ENCODE data around the gene TMEM202. TPM values are rescaled to one million over a fixed set of nuclear protein-coding genes. Genes with fewer than 3 reads are reported as not detected.

TMEM202 gene, protein sequence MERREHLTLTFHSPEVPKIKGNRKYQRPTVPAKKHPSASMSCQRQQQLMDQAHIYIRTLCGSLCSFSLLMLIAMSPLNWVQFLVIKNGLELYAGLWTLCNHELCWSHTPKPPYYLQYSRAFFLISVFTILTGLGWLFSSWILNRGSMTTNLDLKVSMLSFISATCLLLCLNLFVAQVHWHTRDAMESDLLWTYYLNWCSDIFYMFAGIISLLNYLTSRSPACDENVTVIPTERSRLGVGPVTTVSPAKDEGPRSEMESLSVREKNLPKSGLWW
- total RNA-seq: not detected
- polyA plus RNA-seq: not detected
- long read RNA-seq, donor 1: 0 reads
- long read RNA-seq, donor 2: 0 reads

DNA sequence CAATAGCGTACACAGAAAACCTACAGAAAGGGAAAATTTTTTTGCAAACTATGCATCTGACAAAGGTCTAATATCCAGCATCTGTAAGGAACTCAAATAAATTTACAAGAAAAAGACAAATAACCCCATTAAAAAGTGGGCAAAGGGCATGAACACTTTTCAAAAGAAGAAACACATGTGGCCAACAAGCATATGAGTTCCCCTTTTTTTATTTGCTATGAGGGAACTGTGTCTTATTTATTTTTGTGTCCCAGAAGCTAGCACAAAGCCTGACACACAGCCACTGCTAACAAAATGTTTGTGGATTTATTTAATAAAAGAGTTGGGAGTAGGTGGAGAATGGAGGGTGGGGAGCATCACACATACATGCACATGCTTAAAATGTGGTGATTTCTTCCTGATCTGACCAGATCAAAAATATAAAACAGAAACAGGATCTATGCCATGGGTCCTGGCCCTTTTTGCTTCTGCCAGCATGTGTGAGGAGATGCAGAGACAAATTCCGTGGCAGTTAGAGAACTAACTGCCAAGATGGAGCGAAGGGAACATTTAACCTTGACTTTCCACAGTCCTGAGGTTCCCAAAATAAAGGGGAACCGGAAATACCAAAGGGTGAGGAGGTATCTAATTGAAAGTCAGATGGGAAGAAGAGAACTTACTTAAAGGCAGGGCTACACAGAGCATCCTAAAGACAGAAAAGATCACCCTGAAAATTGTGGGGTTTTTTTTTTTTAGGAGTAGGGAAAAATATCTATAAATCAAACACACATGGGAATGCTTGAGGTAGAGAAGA is at the start of gene TMEM202:
TMEM202 (plus strand) TSS at position 510 of the 793 bp plus-strand sequence; CDS start at position 532, 22 bp downstream.
- H3K27ac ChIP-seq: no peak within 1 kb of the TSS
- intact Hi-C loops (cut with DNase I): no loop called here
- 71 to 78% (median 74%) methylated on average over 4 of the region's 4 CpGs for WGBS, 3 donors
- no peaks in the 10 kb centered on the region for H3K4me1 ChIP-seq
- peaks cover 0 to 6% (median 0%) of the 10 kb centered on the region in 3 donors for H3K27me3 ChIP-seq (ENCODE audit: insufficient read depth in 3 of 3, low read length in 2 of 3)
- ATAC-seq (no peak), DNase-seq (no peak)
- TF ChIP-seq, protein P1, sequence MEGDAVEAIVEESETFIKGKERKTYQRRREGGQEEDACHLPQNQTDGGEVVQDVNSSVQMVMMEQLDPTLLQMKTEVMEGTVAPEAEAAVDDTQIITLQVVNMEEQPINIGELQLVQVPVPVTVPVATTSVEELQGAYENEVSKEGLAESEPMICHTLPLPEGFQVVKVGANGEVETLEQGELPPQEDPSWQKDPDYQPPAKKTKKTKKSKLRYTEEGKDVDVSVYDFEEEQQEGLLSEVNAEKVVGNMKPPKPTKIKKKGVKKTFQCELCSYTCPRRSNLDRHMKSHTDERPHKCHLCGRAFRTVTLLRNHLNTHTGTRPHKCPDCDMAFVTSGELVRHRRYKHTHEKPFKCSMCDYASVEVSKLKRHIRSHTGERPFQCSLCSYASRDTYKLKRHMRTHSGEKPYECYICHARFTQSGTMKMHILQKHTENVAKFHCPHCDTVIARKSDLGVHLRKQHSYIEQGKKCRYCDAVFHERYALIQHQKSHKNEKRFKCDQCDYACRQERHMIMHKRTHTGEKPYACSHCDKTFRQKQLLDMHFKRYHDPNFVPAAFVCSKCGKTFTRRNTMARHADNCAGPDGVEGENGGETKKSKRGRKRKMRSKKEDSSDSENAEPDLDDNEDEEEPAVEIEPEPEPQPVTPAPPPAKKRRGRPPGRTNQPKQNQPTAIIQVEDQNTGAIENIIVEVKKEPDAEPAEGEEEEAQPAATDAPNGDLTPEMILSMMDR (IDR thresholded peaks at IDR 0.05): no peak
- no peaks in the 10 kb centered on the region for H3K36me3 ChIP-seq (ENCODE audit: insufficient read depth in 1 of 2, low read depth in 1 of 2)
- H3K4me3 ChIP-seq: no peak within 1 kb of the TSS
- no peaks in the 10 kb centered on the region for H3K9me3 ChIP-seq

DNA sequence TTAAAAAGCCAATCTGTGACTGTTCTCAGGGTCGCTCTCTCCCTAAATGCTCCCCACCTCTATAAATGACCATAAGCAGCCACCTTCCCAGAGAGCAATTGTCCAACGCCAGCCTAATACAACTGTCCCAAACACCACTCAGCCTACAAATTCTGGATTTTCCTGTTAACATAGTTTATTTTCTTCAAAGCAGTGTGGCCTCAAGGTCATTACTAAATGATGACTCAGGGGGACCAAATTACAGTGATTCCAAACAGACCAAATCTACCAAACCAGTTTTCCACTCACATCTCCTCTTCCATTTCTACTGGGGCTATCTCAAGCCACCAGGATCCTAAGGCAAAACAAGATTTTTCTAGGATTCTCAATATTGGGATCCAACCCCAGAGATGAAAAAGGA is 44.8 kb upstream of the TMEM202 start:
- ATAC-seq: no peak
- Histone ChIP-seq H3K4me3 (no peak overlapping the region), H3K36me3 (ENCODE audit: insufficient read depth in 1 of 2, low read depth in 1 of 2) (peaks cover 33 to 90% of the 10 kb centered on the region in 2 donors), H3K27ac (no peak overlapping the region), H3K27me3 (ENCODE audit: insufficient read depth in 3 of 3, low read length in 2 of 3) (no peaks in the 10 kb centered on the region), H3K4me1 (peaks cover 10% of the 10 kb centered on the region), H3K9me3 (no peaks in the 10 kb centered on the region)
- WGBS, 3 donors: 95 to 98% (median 98%) methylated on average over 2 of the region's 2 CpGs
- DNase-seq: no peak
- intact Hi-C loops (cut with DNase I): no loop called here
- TF ChIP-seq, protein P1 (IDR thresholded peaks at IDR 0.05): no peak

DNA sequence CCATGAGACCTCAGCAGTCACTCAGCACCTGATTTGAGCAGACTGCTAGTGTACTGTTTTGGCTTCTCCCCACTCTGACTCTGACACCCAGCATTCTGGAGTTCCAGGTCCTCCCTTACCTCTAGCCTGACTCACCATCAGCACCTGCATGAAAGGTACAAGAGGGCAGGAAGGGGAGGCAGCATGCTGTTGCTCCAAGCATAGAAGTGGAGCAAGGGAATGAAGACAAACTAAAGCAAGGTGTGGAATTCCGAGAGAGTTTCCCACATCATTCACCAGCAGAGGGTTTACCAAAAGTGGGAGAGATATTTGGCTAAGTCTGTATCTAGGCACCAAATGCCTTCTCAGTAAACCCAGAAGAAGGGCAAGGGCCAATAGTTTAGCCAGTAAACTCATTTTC is 43.6 kb upstream of the TMEM202 start:
- Histone ChIP-seq H3K36me3 (ENCODE audit: insufficient read depth in 1 of 2, low read depth in 1 of 2) (peaks cover 26 to 78% of the 10 kb centered on the region in 2 donors), H3K4me3 (no peak overlapping the region), H3K27me3 (ENCODE audit: insufficient read depth in 3 of 3, low read length in 2 of 3) (no peaks in the 10 kb centered on the region), H3K4me1 (peaks cover 20% of the 10 kb centered on the region), H3K27ac (no peak overlapping the region), H3K9me3 (no peaks in the 10 kb centered on the region)
- 79 to 100% (median 100%) methylated on average over 1 of the region's 1 CpG for WGBS, 3 donors
- intact Hi-C loops (cut with DNase I): no loop called here
- DNase-seq: no peak
- no peak for ATAC-seq
- TF ChIP-seq, protein P1 (IDR thresholded peaks at IDR 0.05): no peak

DNA sequence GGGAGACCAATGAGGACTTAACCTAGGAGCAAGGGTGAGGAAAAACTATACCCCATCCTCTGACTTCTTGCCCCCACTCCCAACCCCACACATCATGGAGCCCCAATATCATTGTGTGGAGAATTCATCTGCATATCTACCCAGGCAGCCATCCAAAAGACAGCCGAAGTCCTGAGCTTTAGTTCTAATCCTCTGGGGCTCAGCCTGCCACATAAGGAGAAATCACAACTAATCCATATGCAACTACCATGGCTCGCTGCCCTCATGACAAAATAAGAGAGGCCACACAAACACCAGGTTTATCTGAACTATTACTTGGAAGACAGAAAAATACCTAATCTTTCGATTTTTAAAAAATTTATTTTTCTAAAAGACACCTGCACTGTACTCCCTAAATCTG is 40.0 kb upstream of the TMEM202 start:
- no peak for ATAC-seq
- 66 to 71% (median 69%) methylated on average over 3 of the region's 3 CpGs for WGBS, 3 donors
- Histone ChIP-seq H3K4me3 (no peak overlapping the region), H3K27ac (peak overlapping the region; percentile 82), H3K4me1 (peaks cover 21% of the 10 kb centered on the region), H3K36me3 (ENCODE audit: insufficient read depth in 1 of 2, low read depth in 1 of 2) (peaks cover 18 to 44% of the 10 kb centered on the region in 2 donors), H3K27me3 (ENCODE audit: insufficient read depth in 3 of 3, low read length in 2 of 3) (no peaks in the 10 kb centered on the region), H3K9me3 (no peaks in the 10 kb centered on the region)
- TF ChIP-seq, protein P1 (IDR thresholded peaks at IDR 0.05): no peak
- intact Hi-C loops (cut with DNase I): no loop called here
- no peak for DNase-seq
